ENCODE results near the gene PCYT2. TPM values are rescaled to one million over a fixed set of nuclear protein-coding genes. Genes with fewer than 3 reads are reported as not detected.

The PCYT2 gene
- total RNA-seq, 1 experiment from 2014 or later: 31.4 TPM

DNA sequence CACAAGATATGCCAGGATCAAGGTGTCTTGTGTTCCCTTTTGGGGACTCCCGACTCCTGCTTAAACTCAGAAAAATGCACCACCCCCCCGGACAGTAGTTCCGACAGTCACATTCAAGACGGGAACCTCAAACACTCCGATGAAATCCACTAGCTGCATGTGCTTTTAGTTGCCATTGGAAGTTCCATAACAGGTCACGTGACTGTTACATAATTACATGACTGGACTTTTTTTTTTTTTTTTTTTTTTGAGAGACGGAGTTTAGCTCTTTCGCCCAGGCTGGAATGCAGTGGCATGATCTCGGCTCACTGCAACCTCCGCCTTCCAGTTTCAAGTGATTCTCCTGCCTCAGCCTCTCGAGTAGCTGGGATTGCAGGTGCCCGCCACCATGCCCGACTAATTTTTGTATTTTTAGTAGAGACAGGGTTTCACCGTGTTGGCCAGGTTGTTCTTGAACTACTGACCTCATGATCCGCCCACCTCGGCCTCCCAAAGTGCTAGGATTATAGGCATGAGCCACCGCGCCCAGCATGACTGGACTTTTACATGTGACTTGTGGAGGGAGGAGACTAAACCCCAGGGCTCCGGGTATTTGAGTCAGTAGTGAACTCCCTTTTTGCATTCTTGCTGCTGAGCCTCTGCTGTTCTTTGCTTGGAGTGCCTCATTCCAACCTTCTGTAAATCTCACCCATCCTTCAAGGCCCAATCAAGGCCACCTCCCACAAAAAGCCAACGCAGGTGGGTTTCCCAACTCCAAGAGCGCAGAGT, 5.2 kb upstream of the PCYT2 start (continued):
- TF ChIP-seq CREB1 (CRISPR knock-in tag; IDR thresholded peaks at IDR 0.05) (no peak), GRHL2 (CRISPR knock-in tag; IDR thresholded peaks at IDR 0.05; ENCODE audit: insufficient replicate concordance, severe bottlenecking) (no peak), NFYB (CRISPR knock-in tag; conservative IDR thresholded peaks at IDR 0.05; ENCODE audit: low read depth) (no peak), PRRX2 (CRISPR knock-in tag; IDR thresholded peaks at IDR 0.05) (no peak), MYBL2 (CRISPR knock-in tag; IDR thresholded peaks at IDR 0.05) (no peak)
- TF ChIP-seq, protein P1, sequence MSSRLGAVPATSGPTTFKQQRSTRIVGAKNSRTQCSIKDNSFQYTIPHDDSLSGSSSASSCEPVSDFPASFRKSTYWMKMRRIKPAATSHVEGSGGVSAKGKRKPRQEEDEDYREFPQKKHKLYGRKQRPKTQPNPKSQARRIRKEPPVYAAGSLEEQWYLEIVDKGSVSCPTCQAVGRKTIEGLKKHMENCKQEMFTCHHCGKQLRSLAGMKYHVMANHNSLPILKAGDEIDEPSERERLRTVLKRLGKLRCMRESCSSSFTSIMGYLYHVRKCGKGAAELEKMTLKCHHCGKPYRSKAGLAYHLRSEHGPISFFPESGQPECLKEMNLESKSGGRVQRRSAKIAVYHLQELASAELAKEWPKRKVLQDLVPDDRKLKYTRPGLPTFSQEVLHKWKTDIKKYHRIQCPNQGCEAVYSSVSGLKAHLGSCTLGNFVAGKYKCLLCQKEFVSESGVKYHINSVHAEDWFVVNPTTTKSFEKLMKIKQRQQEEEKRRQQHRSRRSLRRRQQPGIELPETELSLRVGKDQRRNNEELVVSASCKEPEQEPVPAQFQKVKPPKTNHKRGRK (CRISPR knock-in tag; IDR thresholded peaks at IDR 0.05; ENCODE audit: borderline replicate concordance): no peak
- TF ChIP-seq, protein P2, sequence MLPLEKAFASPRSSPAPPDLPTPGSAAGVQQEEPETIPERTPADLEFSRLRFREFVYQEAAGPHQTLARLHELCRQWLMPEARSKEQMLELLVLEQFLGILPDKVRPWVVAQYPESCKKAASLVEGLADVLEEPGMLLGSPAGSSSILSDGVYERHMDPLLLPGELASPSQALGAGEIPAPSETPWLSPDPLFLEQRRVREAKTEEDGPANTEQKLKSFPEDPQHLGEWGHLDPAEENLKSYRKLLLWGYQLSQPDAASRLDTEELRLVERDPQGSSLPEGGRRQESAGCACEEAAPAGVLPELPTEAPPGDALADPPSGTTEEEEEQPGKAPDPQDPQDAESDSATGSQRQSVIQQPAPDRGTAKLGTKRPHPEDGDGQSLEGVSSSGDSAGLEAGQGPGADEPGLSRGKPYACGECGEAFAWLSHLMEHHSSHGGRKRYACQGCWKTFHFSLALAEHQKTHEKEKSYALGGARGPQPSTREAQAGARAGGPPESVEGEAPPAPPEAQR (CRISPR knock-in tag; IDR thresholded peaks at IDR 0.05): no peak

DNA sequence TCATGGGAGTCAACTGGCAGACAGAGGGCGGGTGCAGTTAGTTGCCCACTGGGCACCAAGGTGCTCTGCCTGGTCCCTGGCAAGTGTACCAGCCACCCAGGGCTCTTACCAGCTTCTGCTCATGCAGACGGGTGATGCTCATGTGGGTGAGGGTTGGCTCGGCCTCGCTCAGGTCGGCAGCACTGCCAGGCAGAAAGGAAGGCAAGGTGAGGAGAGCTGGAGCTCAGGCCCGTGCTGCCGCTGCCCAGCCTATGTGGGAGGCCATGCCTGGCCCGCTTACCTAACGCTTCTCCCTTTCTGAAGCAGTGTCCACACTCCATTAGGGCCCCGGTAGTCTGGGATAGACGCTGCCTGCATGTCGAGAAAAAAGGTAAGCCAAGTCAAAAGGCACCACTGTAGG, 4.1 kb upstream of the PCYT2 start:
- Mint-ChIP-seq H3K9me3 (no peaks in the 10 kb centered on the region), H3K27me3 (ENCODE audit: low read depth) (no peaks in the 10 kb centered on the region), H3K36me3 (peaks cover 17% of the 10 kb centered on the region), H3K27ac (no peak overlapping the region), H3K4me1 (peaks cover 13% of the 10 kb centered on the region), H3K4me3 (no peak overlapping the region)
- CTCF ChIA-PET: no interaction called here
- TF ChIP-seq CREM (CRISPR knock-in tag; IDR thresholded peaks at IDR 0.05) (no peak), ZNF416 (CRISPR knock-in tag; IDR thresholded peaks at IDR 0.05) (no peak), OVOL2 (CRISPR knock-in tag; IDR thresholded peaks at IDR 0.05; ENCODE audit: borderline replicate concordance) (no peak), ZNF317 (CRISPR knock-in tag; IDR thresholded peaks at IDR 0.05; ENCODE audit: borderline replicate concordance, low read depth) (no peak), CREB1 (CRISPR knock-in tag; IDR thresholded peaks at IDR 0.05) (no peak), PRRX2 (CRISPR knock-in tag; IDR thresholded peaks at IDR 0.05) (no peak), IRF2 (CRISPR knock-in tag; IDR thresholded peaks at IDR 0.05; ENCODE audit: borderline replicate concordance, low read depth) (no peak), SOX15 (CRISPR knock-in tag; IDR thresholded peaks at IDR 0.05) (no peak), NFYB (CRISPR knock-in tag; conservative IDR thresholded peaks at IDR 0.05; ENCODE audit: low read depth) (no peak), ZNF396 (CRISPR knock-in tag; IDR thresholded peaks at IDR 0.05; ENCODE audit: borderline replicate concordance) (no peak)
- TF ChIP-seq, protein P3, sequence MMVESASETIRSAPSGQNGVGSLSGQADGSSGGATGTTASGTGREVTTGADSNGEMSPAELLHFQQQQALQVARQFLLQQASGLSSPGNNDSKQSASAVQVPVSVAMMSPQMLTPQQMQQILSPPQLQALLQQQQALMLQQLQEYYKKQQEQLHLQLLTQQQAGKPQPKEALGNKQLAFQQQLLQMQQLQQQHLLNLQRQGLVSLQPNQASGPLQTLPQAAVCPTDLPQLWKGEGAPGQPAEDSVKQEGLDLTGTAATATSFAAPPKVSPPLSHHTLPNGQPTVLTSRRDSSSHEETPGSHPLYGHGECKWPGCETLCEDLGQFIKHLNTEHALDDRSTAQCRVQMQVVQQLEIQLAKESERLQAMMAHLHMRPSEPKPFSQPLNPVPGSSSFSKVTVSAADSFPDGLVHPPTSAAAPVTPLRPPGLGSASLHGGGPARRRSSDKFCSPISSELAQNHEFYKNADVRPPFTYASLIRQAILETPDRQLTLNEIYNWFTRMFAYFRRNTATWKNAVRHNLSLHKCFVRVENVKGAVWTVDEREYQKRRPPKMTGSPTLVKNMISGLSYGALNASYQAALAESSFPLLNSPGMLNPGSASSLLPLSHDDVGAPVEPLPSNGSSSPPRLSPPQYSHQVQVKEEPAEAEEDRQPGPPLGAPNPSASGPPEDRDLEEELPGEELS (CRISPR knock-in tag; IDR thresholded peaks at IDR 0.05): no peak
- TF ChIP-seq, protein P4, sequence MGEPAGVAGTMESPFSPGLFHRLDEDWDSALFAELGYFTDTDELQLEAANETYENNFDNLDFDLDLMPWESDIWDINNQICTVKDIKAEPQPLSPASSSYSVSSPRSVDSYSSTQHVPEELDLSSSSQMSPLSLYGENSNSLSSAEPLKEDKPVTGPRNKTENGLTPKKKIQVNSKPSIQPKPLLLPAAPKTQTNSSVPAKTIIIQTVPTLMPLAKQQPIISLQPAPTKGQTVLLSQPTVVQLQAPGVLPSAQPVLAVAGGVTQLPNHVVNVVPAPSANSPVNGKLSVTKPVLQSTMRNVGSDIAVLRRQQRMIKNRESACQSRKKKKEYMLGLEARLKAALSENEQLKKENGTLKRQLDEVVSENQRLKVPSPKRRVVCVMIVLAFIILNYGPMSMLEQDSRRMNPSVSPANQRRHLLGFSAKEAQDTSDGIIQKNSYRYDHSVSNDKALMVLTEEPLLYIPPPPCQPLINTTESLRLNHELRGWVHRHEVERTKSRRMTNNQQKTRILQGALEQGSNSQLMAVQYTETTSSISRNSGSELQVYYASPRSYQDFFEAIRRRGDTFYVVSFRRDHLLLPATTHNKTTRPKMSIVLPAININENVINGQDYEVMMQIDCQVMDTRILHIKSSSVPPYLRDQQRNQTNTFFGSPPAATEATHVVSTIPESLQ (CRISPR knock-in tag; IDR thresholded peaks at IDR 0.05): no peak
- TF ChIP-seq, protein P5, sequence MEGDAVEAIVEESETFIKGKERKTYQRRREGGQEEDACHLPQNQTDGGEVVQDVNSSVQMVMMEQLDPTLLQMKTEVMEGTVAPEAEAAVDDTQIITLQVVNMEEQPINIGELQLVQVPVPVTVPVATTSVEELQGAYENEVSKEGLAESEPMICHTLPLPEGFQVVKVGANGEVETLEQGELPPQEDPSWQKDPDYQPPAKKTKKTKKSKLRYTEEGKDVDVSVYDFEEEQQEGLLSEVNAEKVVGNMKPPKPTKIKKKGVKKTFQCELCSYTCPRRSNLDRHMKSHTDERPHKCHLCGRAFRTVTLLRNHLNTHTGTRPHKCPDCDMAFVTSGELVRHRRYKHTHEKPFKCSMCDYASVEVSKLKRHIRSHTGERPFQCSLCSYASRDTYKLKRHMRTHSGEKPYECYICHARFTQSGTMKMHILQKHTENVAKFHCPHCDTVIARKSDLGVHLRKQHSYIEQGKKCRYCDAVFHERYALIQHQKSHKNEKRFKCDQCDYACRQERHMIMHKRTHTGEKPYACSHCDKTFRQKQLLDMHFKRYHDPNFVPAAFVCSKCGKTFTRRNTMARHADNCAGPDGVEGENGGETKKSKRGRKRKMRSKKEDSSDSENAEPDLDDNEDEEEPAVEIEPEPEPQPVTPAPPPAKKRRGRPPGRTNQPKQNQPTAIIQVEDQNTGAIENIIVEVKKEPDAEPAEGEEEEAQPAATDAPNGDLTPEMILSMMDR (IDR thresholded peaks at IDR 0.05): no peak
- TF ChIP-seq, protein P6, sequence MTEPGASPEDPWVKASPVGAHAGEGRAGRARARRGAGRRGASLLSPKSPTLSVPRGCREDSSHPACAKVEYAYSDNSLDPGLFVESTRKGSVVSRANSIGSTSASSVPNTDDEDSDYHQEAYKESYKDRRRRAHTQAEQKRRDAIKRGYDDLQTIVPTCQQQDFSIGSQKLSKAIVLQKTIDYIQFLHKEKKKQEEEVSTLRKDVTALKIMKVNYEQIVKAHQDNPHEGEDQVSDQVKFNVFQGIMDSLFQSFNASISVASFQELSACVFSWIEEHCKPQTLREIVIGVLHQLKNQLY (CRISPR knock-in tag; IDR thresholded peaks at IDR 0.05): no peak
- POLR2A ChIA-PET: no interaction called here
- no peak for ATAC-seq
- no peak for DNase-seq (ENCODE audit: low spot score)
